Right lobe of liver (tissue), 4 donors: Measurements from ENCODE around the gene TMEM175.

ENCODE experiments used
- CTCF ChIP-seq, 4 donors: fragments of 200-600 bp in 3 of 4; fragments of 450-650 bp in 1 of 4; IDR thresholded peaks; one replicate each; pipeline versions ENCODE4 v1.5.1 to v1.8.0; 2016 to 2022; ENCODE audit warnings: antibody characterized with exemption in 4 of 4, mild to moderate bottlenecking in 2 of 4
- POLR2A ChIP-seq: fragments of 450-650 bp; IDR thresholded peaks from one replicate; pipeline ENCODE4 v1.6.1; 2017; ENCODE audit warnings: antibody characterized with exemption, mild to moderate bottlenecking
- donor health status: DM: no; HTN: no; CAD: no.
- donor health status: DM: no; HTN: no; CAD: no.
- donor health status: DM: no; HTN: yes; CAD: no.

- no peak for TF ChIP-seq POLR2A
- TF ChIP-seq CTCF (IDR thresholded peaks at IDR 0.05), result no peak
These were observed 56.8 kb downstream of the TMEM175 start for GRCh38 chr4:988726-989721.
